Fibroblast of skin of left biceps (primary cell): ENCODE measurements around the gene ZNF574.
"Not testable (repeated sequence)": the region's sequence is repeated elsewhere in the genome, so short reads cannot be mapped to it uniquely, and the experiment has no call there.

Experiments
- DNase-seq, 2 experiments: peaks; one replicate each; pipeline ENCODE4 v3.0.0-alpha.2; 2013; ENCODE audit warnings: low read depth in 2 of 2

Gene ZNF574

GRCh38 chr19:42099336-42099925, 23.5 kb downstream of the ZNF574 start:
- no peak for DNase-seq

DNA sequence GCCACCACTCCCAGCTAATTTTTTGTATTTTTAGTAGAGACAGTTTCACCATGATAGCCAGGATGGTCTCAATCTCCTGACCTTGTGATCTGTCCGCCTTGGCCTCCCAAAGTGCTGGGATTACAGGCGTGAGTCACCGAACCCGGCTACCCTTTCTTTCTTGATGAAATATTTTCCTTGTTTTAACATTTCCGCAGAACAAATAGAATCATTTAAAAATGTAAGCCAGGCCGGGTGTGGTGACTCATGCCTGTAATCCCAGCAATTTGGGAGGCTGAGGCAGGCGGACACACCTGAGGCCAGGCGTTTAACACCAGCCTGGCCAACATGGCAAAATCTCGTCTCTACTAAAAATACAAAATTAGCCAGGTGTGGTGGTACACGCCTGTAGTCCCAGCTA, 24.3 kb downstream of the ZNF574 start:
- not testable (repeated sequence) for DNase-seq

GRCh38 chr19:42102877-42103276, 26.9 kb downstream of the ZNF574 start:
- no peak for DNase-seq

- DNase-seq = no peak
These were observed 29.4 kb downstream of the ZNF574 start for GRCh38 chr19:42105368-42105767.

- peak in 1 of 2 experiments; percentile 60 for DNase-seq
These were observed 32.8 kb downstream of the ZNF574 start for GRCh38 chr19:42108527-42109389.

- no peak for DNase-seq
These were observed 33.9 kb downstream of the ZNF574 start for GRCh38 chr19:42109896-42110295.

DNA sequence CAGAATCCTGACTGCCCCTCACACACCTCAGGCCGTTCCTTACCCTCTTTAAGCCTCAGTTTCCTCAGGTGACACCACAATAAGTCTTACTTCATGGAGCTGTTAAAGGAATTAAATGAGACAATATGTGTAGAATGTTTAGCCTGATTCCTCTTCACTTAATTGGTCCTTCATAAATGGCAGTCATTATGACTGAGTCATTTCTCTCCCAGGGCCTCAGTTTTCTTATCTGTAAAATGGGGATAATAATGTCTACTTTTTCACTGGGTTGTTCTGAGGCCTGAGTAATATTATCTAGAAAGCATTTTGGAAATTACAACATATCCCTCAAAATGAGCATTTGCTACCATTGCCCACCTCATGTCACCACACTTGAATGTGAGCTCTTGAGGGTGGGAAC, 34.7 kb downstream of the ZNF574 start:
- no peak for DNase-seq

DNA sequence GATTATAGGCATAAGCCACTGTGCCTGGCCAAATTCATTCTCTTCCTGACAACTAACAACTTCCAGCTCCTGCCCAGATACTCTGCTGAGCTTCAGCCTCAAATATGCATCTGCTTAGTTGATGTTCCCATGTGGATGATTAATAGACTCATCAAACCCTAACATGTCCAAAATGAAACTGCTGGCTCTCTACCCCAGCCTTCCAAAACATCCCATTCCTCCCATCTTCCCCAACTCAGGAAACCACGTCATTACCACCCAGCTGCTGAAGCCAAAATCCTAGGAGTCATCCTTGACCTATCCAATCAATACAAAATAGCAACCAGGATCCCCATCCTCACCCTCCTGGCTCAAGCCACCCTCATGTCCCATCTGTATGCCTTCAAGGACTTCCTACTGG, 35.4 kb downstream of the ZNF574 start:
- DNase-seq = peak; percentile 76 to 77

DNA sequence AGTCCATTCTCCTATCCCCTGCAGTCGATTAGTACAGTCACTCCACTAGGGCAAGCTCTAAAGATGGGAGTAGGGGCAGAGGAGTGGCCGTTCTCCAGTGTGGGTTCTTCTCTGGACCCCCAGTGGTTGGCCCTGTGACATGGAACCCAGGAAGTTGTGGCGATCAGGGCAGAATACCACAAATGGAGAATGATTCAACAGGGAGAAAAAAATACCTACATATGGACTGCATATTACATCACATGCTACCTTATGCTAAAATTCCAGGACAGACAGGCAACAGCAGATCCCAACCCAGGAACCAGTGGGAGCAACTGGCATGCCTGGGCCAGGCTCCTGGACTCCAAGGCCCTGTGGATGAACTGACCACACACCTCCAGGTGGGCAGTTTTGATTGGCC, 35.8 kb downstream of the ZNF574 start:
- DNase-seq = no peak

DNA sequence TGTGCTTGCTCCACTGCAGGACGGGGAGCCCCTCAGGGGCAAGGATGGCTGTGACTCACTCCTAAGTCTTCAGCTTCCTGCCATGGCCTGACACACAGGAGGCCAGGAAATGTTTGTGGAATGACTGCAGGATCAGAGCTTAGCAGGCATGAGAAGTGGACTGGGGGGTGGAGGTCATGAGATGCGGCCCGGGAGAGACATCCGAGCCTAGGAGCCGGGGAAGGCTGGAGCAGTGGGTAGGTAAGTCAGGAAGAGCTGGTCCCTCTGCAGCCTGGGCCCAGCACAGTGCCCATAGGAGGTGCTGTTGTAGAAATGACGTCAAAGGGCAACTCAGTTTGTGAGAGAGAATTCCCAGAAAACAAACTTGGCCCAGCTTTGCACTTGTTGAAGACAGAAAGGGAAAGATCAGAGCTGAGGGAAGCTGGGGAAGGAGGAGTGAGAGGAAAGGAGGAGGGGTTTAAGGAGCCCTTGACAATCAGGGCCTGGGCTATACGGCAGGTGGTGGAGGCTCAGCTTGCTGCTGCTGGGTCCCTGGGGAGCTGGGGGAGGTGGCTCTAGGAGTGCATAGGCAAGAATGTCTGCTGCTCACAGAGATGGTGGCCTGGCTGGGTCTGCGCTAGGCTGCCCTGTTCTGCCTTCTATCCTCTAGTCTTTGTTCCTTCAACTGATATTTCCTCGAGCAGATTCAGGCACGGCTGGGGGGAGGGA, 37.8 kb downstream of the ZNF574 start:
- peak; percentile 79 to 84 for DNase-seq

DNA sequence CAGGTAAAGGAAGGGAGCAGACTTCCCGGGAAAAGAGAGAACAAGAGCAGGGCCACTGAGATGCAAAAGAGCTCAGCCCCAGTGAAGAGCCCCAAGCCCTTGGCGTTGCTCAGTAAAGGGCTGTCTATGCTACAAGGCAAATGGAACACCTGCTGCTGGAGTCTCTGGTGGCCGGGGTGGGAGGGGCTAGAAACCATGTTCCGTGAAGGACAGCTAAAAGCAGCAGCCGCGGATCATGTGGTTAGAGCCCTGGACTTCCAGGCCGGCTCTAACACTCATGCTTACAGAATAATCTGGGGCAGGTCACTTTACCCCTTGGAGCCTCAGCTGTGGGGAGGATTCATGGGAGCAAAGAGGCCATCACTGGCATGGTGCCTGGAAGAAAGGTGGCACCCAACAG, 38.4 kb downstream of the ZNF574 start:
- no peak for DNase-seq

DNA sequence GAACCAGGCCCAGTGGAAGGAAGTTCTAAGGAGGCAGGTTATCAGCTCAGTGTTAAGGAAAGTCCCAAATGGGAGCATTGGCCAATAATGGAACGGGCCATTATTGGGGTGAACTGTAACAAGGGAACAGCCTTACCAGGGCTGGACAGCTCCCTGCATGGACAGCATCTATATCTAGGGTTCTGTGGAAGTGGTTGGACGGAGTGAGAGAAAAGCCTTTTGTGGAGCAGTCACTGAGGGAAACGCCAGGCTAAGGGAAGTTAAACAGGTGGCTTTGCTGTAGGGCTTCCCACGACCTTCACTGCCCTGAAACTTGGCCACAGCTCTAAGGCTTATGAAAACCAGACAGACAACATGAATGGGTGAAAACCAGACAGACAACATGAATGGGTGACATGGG, 39.3 kb downstream of the ZNF574 start:
- no peak for DNase-seq

GRCh38 chr19:42115705-42116104, 39.7 kb downstream of the ZNF574 start:
- no peak for DNase-seq

GRCh38 chr19:42116308-42117075, 40.5 kb downstream of the ZNF574 start:
- DNase-seq = no peak

GRCh38 chr19:42117076-42117475, 41.1 kb downstream of the ZNF574 start:
- no peak for DNase-seq

DNA sequence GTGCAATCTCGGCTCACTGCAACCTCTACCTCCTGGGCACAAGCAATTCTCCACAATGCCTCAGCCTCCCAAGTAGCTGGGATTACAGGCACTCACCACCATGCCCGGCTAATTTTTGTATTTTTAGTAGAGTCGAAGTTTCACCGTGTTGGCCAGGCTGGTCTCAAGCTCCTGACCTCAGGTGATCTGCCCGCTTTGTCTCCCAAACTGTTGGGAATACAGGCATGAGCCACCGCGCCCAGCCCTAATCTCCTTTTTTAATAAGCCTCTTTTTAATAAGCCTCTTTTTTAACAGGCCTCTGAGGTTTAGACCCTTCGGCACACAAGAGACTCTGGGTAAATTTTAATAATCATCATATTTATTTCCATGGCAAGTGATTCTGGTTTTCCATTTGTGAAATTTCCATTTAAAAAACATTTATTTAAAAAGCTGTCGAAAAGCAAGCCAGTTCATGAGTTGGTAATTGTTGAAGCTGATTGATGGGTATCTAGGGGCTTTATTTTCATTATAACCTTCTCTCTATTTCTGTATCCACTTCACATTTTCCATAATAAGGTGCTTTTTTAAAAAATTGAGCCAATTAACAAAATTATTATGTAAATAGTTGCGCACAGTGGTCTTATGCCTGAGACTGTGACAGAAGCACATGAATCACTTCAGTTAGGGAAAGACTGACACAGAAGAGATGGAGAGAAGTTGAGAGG, 44.5 kb downstream of the ZNF574 start:
- DNase-seq = no peak

DNA sequence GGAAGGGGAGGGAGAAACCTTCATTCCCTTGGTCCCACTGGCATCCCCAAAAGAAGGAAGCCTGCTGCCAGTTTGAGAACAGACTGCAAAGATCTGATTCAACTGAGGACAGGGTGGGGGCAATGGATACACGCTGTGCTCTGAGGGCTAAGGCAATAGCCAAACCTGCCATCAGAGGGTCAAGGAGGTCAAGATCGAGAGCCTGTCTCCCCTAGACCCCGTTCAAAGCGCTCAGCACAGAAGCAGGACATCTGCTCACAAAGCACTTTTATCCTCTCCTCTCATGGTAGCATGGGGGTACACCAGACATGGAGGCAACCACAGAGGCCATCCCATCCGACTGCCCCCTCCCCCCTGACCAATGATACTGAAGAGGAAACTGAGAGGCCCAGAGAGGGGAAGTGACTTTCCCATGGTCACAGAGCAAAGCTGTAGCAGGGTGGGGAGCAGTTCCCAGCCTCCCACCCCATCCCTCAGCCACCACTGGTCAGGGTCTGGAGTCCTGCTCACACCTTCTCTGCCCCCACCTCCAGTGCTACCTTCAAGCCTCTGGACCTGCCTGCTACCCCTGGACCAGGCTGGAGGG, 45.2 kb downstream of the ZNF574 start:
- no peak for DNase-seq

GRCh38 chr19:42121656-42122069, 45.7 kb downstream of the ZNF574 start:
- DNase-seq = peak; percentile 59 to 61

GRCh38 chr19:42122691-42123607, 47.0 kb downstream of the ZNF574 start:
- DNase-seq = no peak

DNA sequence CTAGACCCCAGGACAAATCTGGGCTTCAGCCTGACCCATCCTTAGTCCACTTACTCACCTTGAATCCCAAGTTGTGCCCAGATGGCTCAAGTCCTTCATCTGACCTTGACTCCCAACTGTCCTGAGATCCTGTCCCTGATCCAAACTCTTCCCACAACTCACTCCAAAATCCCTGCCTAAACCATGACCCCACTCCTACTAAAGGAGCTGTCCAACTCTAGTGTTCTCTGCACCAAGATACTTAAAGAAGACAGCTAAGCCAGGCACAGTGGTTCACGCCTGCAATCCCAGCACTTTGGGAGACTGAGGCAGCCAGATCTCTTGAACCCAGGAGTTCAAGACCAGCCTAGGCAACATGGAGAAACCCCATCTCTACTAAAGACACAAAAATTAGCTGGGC, 47.8 kb downstream of the ZNF574 start:
- DNase-seq = no peak
